NCI-H345 (cell line): ENCODE results near the gene GPR84.
A peak's percentile ranks its signal among the peaks of the same experiment; 100 is the strongest.

ENCODE experiments used
- DNase-seq: peaks from one replicate; lab custom pipeline; 2025; lab: John Stamatoyannopoulos, UW

The GPR84 gene

DNA sequence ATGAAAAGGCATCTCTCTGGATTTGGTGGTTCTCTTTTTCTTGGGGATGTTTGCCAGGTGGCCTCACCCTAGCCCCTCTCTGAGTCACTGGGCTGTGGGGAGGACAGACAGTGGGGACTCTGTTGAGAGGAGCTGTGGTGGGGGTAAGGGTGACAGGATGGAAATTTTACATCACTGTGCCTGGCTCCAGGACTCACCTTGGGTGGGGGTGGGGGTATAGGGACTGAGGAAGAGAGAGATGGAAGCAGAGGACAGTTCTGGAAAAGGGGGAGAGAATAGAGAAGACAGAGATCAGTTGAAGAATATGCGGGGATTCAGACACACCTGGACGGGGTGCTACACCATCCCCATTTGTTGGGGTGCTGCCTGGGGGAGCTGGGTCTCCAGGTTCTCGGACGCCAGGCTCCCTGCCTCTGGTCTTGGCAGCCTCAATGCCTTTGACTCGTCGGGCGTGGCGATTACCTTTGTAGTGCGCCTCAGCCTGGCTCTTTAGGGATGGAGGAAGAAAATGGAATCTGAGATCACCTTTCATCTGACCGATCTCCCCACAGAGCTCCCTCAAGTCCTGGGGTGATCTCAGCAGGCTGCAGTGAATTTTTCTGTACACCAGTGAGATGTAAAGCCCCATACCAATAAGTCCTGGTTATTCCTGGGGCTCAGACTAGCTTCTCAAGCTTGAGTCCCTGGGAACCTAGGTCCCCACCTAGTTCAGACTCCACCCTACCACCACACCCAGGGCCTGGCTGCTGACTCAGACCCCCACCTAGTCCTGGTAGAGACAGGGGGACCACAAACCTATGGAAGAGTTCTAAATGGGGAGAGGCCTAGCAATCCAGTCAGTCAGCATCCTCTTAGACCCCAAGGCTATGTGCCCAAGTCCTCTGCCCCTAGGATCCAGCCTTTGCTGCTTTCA lies 9.6 kb upstream of the GPR84 start:
- no peak for DNase-seq

DNA sequence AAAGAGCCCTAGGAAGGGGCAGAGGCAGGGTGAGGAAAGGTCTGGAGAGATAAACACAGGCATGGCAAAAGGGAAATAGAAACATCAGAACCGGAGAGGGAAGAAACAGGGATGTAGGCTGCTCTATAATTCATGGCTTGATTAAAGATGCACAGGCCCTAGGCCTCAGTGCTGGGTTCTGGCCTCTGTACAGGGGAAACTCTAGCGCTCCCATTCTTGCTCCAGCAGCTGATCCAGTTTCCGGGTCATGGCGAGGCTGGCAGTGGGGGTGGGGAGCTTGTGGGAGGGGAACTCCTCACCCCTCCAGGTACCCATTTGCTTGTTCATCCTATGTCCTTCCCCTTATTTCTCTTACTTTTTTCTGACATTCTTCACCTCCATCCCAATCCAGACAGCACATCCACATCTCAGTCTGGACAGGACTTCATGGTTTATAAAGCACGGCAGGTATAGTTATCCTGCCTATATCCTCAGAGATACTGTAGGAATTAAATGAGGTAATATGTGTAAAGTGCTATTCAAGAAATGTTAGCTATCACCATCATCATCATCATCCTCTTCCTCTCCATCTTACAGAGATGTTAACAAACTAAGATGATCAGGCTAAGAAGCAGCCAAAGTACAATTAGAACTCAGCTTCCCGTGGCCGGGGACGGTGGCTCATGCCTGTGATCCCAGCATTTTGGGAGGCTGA lies 8.0 kb upstream of the GPR84 start:
- no peak for DNase-seq

DNA sequence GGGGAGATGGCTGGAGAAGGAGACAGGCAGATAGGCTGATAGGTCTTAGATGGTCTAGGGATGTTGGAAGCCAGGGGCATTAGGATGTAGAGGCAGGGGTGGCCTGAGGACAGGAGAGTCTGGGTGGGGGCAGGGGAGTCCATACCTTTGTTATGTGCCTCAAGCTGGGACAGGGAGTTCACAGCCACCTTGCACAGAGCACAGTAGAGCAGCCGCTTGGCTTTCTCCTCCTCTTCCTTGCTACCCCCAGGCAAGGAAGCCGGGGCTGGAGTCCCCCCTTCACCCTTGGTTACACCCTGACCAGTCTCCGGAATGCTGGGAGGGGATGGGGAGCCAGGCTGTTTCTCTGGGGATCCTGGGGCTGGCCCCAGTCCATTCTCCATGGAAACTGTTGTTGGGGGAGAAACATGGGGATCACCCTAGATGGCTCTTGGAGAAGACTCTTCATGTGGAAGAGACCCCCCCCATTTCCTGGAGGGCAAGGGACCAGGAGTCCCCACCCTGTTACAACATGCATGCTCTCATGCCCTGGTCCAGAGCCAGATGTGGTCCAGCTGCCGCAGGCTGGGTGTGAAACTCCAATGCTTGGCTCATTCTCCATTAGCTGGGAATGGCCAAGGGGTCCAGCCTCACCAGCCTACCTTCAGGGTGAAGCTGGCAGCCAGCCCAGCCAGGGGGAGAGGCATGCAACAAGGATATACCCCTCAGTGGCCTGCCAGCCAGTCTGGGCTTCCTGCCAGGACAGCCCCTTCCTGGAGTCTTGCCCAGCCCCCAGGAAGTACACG lies 7.2 kb upstream of the GPR84 start:
- DNase-seq = peak; percentile 89

DNA sequence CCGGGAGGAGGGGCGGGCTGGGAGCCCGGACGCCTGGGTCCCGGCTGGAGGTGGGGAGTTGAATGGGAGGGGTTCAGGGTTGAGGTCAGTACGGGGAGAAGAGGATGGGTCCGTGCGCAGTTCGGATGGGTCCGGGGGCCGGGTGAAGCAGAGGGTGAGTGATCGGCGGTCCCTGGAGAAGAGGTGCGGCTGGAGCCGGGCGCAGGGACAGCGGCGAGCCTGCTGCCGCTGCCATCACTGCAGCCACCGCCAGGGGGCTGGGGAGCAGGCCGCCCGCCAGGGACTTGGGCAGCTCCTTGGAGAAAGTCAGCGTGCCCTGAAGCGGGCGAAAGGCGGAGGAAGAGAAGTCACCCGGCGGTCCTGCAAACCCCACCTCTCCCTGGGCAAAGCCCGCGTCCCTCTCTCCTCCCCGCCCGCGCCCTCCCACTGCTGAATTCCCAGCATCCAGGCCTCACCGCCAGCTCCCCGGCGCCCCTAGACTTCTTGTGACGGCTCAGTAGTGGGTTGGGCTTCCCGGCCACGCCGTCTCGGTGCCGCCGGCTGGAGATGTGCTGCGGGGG lies 6.0 kb upstream of the GPR84 start:
- DNase-seq = no peak

DNA sequence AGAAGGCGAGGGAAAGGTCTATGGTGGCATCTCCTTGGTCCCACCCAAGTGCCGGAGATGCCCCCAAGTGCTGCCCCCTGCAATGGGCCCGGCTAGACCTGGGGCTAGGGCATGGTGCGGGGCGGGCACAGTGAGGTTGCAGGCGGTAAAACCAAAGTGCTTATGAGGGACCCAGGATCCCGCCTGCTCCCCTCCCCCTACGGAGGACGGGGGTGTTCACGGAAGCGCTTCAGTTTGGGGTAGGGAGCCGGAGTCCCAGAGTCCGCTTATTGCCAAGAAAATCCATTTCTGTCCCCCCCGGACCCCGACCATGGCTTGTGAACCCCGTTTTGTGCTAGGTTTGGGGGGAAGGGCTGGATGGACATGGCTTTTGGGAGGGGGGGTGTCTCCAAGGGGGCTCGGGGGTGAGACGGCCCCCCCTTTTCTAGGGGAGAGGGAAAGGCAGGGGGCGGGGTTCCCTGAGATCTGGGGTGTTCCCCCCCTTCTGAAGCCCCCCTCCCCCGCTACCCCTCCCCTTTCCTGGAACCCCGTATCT lies 5.4 kb upstream of the GPR84 start:
- no peak for DNase-seq

DNA sequence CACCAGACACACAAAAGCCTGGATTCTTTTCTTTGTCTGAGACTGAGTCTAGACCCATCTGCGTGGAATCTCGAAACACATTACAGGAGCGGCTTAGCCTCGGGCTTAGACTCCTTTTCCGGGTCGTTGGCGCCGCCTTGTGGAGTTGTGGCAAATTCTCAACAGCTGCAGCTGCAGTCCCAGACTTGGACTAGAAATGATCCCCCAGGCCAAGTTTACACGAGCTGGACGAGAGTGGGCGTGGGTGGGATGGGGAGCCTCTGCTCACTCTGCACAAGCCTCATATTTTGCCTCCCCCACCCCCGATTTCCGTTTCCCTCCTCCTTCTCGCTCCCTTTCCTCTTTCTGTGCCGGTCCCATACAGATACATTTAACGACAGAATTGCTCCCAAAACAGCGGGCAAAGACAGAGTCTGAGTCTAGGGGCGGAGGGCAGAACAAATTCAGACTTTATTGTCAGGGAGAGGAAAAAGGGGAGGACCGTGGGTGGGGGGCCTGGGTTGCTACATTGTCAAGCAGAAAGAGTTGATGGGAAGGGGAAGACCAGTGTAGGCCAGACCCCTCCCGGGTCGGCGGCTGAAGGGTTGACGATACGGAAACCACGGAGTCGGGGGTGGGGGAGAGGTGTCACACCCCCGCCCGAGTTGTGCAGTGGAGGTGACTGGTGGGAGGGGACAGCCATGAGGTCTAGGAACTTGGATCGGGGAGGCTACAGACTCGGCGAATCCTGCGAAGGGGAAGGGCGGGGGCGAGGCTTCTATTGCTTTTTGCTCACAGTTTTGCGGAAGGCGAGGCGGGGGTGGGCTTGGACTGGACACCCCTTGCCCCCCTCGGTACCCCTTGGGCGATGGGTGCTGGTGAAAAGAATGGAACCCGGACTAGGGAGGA lies 4.7 kb upstream of the GPR84 start:
- DNase-seq = peak; percentile 75

DNA sequence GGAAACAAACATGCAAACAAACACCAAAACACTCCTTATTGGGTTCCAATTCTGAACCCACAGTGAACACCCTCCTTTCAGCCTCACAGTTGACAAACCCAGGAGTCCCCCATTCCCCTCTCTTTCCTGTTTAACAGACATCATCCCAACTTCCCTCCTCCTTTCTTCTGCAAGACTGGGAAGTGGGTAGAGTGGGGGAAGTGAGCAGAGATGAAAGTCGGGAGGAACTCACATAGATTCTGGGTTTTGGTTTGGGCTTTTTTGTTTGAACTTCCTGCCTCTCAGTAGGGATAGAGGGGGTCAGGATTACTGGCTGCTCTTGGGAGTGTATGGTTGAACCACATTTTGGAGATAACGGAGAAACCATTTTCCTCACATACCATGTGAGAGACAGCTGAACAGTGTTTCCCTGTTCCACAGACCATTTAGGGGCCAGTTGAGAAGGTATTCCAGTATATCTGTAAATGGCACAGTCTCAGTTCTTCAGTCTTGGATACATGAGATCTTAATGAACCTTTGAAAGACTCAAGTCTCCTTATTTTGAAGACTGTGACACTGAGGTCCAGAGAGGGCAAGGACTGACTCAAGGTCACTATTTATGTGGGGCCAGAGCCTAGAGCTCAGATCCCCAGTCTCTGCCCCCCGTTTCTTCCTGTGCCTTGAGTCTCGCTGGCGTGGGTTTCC lies 3.9 kb upstream of the GPR84 start:
- DNase-seq = no peak

DNA sequence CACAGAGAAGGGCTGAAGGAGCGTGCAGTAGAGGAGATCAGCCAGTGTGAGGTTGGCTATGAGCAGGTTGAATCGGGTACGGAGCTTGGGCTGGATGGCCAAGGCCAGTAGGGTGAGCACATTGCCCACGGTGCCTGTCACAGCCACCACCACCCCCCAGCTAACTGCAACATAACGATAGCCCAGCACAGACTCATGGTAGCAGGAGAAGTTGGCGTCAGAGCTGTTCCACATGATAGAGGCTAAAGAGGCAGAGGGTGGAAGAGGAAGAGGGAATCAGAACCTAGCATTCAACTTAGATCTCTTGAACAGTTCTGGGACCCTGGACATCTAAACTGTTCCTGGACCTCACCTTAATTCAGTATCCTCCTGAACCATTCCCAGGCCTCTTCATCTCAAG lies 668 bp downstream of the GPR84 start:
- DNase-seq = no peak

DNA sequence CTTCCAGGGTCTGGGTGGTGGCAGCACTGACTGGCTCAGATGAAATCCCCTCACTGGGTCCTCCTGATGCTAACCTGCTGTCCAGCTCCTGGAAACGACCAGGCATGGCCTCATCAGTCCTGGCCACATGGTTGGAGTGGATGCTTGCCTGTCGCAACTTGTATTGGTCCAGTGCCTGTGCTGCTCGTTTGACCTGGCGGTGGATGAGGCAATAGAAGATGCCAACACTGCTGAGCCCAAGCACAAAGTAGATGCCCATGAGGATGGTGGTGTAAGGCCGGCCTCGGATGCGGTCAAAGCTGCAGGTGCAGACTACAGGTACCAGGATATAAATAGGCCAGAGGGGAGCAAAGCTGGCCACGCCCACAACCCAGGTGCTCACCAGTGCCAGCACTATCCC lies 1.2 kb downstream of the GPR84 start:
- DNase-seq = no peak

DNA sequence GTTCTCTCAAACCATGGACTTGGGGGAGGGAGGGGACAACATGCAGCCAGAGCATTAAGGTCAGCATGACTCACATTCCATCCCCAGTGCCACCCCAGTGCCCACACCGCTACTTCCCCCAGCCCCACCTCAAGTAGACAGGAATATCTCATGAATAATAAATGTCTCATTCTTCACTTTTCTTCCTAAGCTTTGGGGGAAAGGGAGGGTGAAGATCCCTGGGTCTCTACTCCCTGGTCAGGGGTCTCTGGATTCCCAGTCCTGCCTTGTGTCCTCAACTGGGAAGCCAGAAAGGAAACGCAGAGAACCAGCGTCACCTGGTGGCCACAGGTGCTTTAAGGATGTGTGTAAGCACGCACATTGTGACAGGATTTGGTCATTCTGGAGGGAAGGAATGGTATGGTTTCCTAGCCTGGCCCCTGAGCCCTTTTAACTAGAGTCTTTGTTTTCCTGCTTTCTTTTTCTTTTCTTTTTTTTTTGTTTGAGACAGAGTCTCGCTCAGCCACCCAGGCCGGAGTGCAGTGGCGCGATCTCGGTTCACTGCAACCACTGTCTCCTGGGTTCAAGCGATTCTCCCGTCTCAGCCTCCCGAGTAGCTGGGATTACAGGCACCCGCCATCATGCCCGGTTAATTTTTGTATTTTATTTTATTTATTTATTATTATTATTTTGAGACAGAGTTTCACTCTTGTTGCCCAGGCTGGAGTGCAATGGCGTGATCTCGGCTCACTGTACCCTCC lies 3.4 kb downstream of the GPR84 start:
- peak; percentile 79 for DNase-seq

DNA sequence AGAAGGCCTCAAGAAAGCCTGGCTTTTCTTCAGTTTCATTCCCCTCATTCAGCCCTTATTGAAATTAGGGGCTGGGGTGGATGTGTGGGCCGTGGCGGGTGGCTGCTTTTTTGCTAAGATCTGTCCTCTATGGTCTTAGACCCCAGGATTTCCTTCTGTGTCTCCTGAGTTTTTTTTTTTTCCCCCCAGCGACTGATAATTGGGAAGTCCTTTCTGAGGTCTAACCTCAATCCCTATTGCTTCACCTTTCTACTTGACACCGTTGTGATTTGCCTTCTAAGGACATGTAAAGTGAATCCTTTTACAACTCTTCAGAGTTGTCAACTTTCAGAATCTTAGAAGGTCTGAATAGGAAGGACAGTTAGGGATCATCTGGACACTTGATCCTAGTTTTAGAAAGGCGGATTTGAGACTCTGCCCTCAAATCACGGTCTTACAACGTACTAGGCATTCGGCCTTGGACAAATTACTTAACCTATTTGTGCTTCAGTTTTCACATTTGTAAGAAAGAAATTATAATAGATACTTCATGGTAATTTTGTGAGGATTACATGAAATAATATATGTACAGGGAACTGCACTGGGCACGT lies 4.4 kb downstream of the GPR84 start:
- no peak for DNase-seq

DNA sequence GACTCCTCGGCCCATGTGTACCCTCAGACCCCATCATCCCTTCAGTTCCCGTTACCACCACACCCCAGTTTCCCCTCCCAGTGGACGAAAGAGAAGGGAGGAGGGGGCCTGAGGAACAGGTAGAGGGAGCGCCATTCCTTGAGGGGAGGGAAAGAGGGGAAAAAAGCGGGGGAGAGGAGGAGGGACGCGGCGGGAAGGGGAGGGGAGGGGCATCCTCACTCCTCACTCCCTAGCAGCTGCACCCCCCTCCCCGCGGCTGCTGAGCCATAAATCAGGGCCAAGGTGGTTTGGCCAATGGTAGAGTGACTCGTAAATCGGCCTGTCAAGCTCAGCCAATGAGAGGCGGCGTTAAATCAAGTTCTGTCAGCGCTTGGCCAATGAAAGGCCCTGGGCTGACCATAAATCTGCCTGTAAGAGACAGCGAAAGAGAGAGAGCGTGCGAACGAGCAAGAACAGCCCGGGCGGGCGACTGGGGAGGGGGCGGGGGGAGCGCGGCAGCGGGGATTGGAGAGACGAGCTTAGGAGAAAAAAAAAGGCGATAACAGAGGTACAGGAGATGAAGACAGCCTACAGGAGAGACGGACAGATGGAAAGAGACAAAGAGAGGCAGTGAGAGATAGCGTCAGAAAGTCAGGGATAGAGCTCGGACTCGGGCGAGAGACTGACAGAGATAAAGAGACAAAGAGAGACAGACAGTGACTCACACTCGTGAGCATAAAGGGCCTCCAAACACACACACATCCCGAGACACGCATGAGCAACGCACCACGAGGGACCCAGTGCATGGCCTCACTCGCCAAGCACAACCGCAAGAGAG lies 5.1 kb downstream of the GPR84 start:
- DNase-seq = peak; percentile 99

DNA sequence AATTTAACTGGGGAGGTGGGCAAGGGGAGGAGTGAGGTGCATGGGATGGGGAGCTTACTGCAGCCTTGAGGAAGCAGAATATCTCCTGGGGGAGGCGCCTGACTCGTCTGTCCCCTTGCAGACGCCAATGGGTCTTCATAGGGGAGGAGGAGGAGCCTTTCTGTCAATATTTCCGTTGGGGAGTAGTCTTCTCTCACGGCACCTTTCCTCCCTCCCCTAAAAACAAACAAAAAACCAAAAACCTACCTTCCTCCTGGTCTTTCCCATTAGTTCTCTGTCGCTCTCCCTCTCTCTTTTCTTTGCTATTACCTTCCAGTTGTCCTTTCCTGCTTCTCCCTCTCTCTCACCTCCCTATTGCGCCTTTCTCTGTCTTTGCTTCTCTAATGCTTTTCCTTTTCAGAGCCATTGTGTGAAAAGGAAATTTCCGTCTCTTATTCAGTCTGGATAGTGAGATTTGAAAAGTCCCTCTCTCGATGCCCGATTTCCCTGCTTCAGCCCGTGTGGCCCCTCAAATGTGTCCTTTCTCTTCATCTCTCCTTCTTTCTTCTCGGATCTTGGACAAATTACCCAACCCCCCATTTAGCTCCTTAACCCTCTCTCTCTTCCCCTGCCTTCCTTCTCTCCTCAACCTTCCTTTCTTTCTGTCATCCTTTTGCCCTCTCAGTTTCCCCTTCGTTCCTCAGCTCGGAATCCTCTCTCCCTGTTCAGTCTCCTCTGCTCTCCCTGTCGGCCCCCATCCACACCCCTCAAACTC lies 5.9 kb downstream of the GPR84 start:
- DNase-seq = peak; percentile 22

DNA sequence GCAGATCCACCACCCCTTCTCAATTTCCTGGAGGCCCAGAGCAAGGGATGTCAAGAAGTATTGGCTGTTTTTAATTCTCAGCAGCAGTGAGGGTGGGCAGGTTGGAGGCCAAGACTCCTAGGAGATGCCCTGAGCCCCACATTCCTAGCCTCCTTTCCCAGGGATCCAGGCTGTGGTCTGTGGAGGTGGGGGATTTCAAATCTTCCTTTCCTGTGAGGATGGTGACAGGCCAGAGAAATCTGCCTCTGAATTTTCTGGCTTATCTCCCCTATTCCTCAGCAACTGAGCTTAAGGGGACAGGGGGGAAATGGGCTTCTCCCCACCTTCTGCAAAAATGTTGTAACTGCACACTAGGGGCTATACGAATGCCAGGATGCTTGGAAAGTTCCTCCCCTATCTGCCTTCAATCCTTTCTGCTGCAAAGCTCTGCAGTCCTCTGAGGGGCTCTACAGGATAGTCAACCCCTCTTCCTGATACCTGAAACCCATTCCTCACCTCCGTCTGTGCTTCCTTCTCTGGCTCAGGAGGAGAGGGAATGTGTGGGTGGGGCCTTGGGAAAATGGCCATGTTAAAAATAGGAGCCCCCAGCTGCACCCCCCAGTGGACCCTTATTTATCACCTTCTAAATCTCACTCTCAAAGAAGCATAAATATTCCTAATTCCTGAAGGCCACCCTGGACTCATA lies 6.6 kb downstream of the GPR84 start:
- no peak for DNase-seq

DNA sequence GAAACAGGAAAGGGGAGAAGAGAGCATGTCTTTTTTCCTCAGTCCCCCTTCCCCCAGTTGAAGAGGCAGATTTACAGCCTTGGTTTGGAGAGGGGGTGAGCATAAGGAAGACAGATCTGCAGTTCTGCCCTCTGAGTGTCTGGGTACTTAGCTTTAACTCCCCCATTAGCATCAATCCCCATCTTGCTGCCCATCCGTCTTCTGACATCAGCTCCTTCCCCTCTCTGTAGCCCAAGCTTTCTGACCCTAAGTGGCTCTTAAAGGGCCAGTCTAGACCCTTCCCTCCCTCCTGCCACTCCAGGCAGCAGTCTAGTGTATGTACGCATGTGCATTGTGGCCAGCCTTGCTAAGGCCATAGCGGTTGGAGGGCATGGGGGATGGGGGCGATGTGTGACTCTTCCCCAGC lies 7.3 kb downstream of the GPR84 start:
- DNase-seq = no peak

DNA sequence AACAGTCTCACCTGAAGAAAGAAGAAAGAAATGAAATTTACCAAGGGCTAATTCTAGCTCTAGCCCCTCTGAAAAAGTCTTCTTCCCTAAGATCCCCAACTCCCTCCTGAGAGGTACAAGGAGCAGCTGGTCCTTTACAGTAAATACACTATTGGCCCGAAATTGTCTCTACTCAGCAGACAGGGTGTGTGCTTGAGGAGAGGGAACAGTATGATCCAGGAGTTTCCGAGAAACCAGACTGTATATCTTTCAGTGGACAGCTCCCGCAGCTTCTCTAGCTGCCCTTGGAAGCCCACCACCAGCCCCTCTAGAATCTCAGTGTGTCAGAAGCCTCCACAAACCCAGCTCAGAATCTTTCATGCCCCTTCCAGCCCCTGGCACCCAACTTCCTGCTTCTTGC lies 8.1 kb downstream of the GPR84 start:
- no peak for DNase-seq
